OCI-LY3 (cell line): ENCODE data around the gene THAP12.

Experiments used
- H2AFZ ChIP-seq: fragments of 200-600, 300-600 bp; shearing (Covaris generic); 2 replicates; pipeline ENCODE4 v1.6.0; 2014; ENCODE audit warnings: antibody characterized with exemption, low read depth, low read length
- H3K27ac ChIP-seq: fragments of 200-600, 300-600 bp; sonication (generic); 2 replicates; pipeline ENCODE4 v1.5.1; 2014; ENCODE audit warnings: mild to moderate bottlenecking, low read length, moderate library complexity, mixed read lengths
- H3K27me3 ChIP-seq: fragments of 200-600, 300-600 bp; sonication (generic); 2 replicates; pipeline ENCODE4 v1.6.1; 2014; ENCODE audit warnings: low read depth, low read length, mixed read lengths
- H3K36me3 ChIP-seq: fragments of 200-600, 300-600 bp; sonication (generic); replicated peaks from 2 replicates; pipeline ENCODE3; 2014; ENCODE audit warnings: low read depth, low read length, mixed read lengths
- H3K4me1 ChIP-seq: fragments of 300-600, 200-600 bp; sonication (generic); 2 replicates; pipeline ENCODE4 v1.6.1; 2014; ENCODE audit warnings: low read length, mixed read lengths
- H3K4me2 ChIP-seq: fragments of 200-600, 300-600 bp; sonication (generic); 2 replicates; pipeline ENCODE4 v1.6.1; 2014; ENCODE audit warnings: low read length, mixed read lengths
- H3K4me3 ChIP-seq: fragments of 300-600, 200-600 bp; sonication (generic); 2 replicates; pipeline ENCODE4 v1.5.1; 2014; ENCODE audit warnings: antibody characterized with exemption, mild to moderate bottlenecking, low read length, moderate library complexity
- H3K79me2 ChIP-seq: fragments of 300-600, 200-600 bp; shearing (Covaris generic); 2 replicates; pipeline ENCODE4 v1.6.1; 2014; ENCODE audit warnings: mild to moderate bottlenecking, low read length, mixed read lengths
- H3K9ac ChIP-seq: fragments of 300-600, 200-600 bp; shearing (Covaris generic); 2 replicates; pipeline ENCODE4 v1.6.0; 2014; ENCODE audit warnings: mild to moderate bottlenecking, low read length, moderate library complexity
- H3K9me3 ChIP-seq: fragments of 200-600, 300-600 bp; shearing (Covaris generic); 2 replicates; pipeline ENCODE4 v1.6.1; 2014; ENCODE audit warnings: low read length, mixed read lengths; ENCODE audit not compliant: insufficient read depth
- H4K20me1 ChIP-seq: fragments of 200-600, 300-600 bp; sonication (generic); 2 replicates; pipeline ENCODE4 v1.6.1; 2016; ENCODE audit warnings: low read length, mixed read lengths; ENCODE audit not compliant: insufficient read depth
- EZH2phosphoT487 ChIP-seq: fragments of 200-600 bp; shearing (Covaris generic); IDR thresholded peaks from 2 replicates; pipeline ENCODE4 v1.6.1; 2018; ENCODE audit warnings: antibody characterized with exemption, mixed run types, low read depth
- TF ChIP-seq, protein P1 (sequence below): fragments of 200-600, 300-600 bp; sonication (generic); IDR thresholded peaks from 2 replicates; pipeline ENCODE4 v1.5.1; 2014; ENCODE audit warnings: antibody characterized with exemption, low read length, low read depth

The THAP12 gene

DNA sequence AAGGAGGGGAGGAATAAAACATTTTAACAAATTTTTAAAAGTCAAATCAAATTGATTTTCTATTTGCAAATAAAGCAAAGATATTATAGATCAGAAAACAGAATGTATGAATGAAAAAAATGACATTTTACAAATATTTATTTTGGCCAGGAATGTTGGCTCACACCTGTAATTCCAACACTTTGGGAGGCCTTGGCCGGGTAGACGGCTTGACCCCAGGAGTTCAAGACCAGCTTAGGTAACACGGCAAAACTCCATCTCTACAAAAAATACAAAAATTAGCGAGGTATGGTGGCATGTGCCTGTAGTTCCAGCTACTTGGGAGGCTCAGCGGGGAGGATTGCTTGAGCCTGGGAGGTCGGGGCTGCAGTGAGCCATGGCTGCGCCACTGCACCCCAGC, 18.2 kb downstream of the THAP12 start:
- no peak for TF ChIP-seq EZH2phosphoT487
- TF ChIP-seq, protein P1, sequence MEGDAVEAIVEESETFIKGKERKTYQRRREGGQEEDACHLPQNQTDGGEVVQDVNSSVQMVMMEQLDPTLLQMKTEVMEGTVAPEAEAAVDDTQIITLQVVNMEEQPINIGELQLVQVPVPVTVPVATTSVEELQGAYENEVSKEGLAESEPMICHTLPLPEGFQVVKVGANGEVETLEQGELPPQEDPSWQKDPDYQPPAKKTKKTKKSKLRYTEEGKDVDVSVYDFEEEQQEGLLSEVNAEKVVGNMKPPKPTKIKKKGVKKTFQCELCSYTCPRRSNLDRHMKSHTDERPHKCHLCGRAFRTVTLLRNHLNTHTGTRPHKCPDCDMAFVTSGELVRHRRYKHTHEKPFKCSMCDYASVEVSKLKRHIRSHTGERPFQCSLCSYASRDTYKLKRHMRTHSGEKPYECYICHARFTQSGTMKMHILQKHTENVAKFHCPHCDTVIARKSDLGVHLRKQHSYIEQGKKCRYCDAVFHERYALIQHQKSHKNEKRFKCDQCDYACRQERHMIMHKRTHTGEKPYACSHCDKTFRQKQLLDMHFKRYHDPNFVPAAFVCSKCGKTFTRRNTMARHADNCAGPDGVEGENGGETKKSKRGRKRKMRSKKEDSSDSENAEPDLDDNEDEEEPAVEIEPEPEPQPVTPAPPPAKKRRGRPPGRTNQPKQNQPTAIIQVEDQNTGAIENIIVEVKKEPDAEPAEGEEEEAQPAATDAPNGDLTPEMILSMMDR: no peak
- peaks cover 22% of the 10 kb centered on the region for H3K79me2 ChIP-seq

DNA sequence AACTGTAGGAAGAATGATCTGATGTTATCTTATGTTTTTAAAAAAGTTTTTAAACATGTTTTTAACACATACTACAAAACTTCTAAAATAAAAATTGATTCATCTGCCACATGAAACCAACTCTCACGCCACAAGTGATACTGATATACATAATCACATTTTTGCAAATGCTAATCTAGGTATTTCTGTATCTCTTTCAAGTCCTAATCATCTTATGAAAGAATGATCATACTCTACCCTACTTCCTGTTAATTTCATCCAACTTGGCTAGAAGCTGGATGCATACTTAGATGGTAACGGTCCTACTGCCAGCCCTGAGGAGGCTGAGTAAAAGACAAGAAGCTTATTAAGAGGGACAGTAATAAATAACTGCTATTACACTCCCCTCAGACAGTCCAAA, 19.2 kb downstream of the THAP12 start:
- H3K9ac ChIP-seq: no peak overlapping the region
- no peaks in the 10 kb centered on the region for H3K27me3 ChIP-seq
- TF ChIP-seq EZH2phosphoT487: no peak
- TF ChIP-seq, protein P1: no peak
- H3K4me2 ChIP-seq: no peak overlapping the region
- H3K4me1 ChIP-seq: peaks cover 8% of the 10 kb centered on the region
- peaks cover 14% of the 10 kb centered on the region for H3K79me2 ChIP-seq
- H3K27ac ChIP-seq: no peak overlapping the region
- H2AFZ ChIP-seq: no peak overlapping the region
- H3K9me3 ChIP-seq: no peaks in the 10 kb centered on the region
- H3K36me3 ChIP-seq: peaks cover 23% of the 10 kb centered on the region
- H4K20me1 ChIP-seq: peaks cover 15% of the 10 kb centered on the region
- H3K4me3 ChIP-seq: no peak overlapping the region

More for the DNA sequence above, 18.2 kb downstream of the THAP12 start:
- Histone ChIP-seq H3K9ac (no peak overlapping the region), H2AFZ (no peak overlapping the region), H3K27me3 (no peaks in the 10 kb centered on the region), H3K4me3 (no peak overlapping the region), H3K36me3 (peaks cover 17% of the 10 kb centered on the region), H3K4me2 (no peak overlapping the region), H4K20me1 (peaks cover 22% of the 10 kb centered on the region), H3K27ac (no peak overlapping the region), H3K4me1 (peaks cover 8% of the 10 kb centered on the region), H3K9me3 (no peaks in the 10 kb centered on the region)

DNA sequence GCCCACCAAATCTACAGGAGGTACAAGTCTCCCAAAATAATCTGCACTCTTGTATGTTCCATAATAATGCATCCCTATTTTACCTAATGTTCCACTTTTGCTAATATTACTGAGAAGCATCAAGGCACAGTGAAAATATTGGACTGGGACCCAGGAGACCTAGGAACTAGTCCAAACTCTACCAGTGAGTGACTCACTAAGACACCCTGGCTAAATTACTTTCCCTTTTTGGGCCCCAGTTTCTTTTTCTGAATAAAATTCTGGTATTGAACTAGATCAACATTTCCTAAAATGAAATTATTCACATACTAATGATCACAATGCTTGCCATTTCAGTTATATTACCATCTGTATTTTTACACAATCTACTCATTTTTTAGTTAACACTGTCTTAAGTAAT, 19.6 kb downstream of the THAP12 start:
- Histone ChIP-seq H2AFZ (no peak overlapping the region), H3K9ac (no peak overlapping the region), H3K9me3 (no peaks in the 10 kb centered on the region), H3K4me1 (peaks cover 8% of the 10 kb centered on the region), H3K4me3 (no peak overlapping the region), H3K79me2 (peaks cover 11% of the 10 kb centered on the region), H4K20me1 (peaks cover 12% of the 10 kb centered on the region), H3K27me3 (no peaks in the 10 kb centered on the region), H3K27ac (no peak overlapping the region), H3K4me2 (no peak overlapping the region), H3K36me3 (peaks cover 25% of the 10 kb centered on the region)
- TF ChIP-seq, protein P1: no peak

DNA sequence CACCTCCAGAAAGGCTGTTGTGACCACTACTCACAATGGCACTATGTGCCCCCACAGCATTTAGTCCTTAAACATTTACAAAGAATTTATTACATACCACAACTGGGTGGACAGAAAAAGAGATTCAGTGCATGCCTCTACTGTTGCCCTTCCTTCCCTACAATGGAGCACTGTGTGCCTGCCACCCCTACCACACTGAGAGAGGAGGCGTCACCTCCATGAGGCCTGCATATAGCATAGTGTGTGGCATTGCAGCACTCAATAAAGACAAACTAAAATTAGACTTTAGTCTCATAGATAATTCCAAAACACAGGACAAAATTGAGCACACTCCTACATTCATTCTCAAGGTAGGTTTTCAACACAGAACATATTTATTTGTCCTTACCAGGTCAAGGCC, 25.8 kb downstream of the THAP12 start:
- H3K27ac ChIP-seq: no peak overlapping the region
- H3K9me3 ChIP-seq: peaks cover 14% of the 10 kb centered on the region
- H3K4me2 ChIP-seq: no peak overlapping the region
- H3K4me1 ChIP-seq: no peaks in the 10 kb centered on the region
- no peak overlapping the region for H3K9ac ChIP-seq
- H3K79me2 ChIP-seq: no peaks in the 10 kb centered on the region
- no peaks in the 10 kb centered on the region for H3K27me3 ChIP-seq
- H3K4me3 ChIP-seq: no peak overlapping the region
- H2AFZ ChIP-seq: no peak overlapping the region
- H3K36me3 ChIP-seq: peaks cover 58% of the 10 kb centered on the region
- H4K20me1 ChIP-seq: no peaks in the 10 kb centered on the region
- TF ChIP-seq, protein P1: no peak
- TF ChIP-seq EZH2phosphoT487: no peak
